ENCODE data around the gene ZNF853. TPM values are rescaled to one million over a fixed set of nuclear protein-coding genes. Genes with fewer than 3 reads are reported as not detected.

Gene ZNF853
- total and polyA plus RNA-seq, 2 of the 8 experiments (the other 6 are each of a cell fraction or from before 2014, with no cell fraction given): 4.3 to 5.7 TPM

- TF ChIP-seq HDAC2 (IDR thresholded peaks at IDR 0.05; ENCODE audit: borderline replicate concordance in 1 of 2, low read depth in 2 of 2, low read length in 2 of 2): no peak
- TF ChIP-seq KDM4A (IDR thresholded peaks at IDR 0.05; ENCODE audit: low read depth, low read length, severe bottlenecking): no peak
- no peak for TF ChIP-seq NRF1 (IDR thresholded peaks at IDR 0.05; ENCODE audit: low read depth, low read length)
- no peak for TF ChIP-seq SP2 (IDR thresholded peaks at IDR 0.05; ENCODE audit: low read length)
Measured at GRCh38 chr7:6571160-6571779, 44.1 kb upstream of the ZNF853 start (continued).
